Erythroblast (primary cell): Measurements from ENCODE around the gene EP300.
"Not testable (repeated sequence)": the region's sequence is repeated elsewhere in the genome, so short reads cannot be mapped to it uniquely, and the experiment has no call there.

Experiments used
- DNase-seq, 2 experiments: peaks; one replicate each; lab custom pipeline; 2025; lab: John Stamatoyannopoulos, UW
- GATA1 ChIP-seq: IDR thresholded peaks from 2 replicates; pipeline ENCODE4 v1.6.1; 2011; ENCODE audit warnings: low read depth, mild to moderate bottlenecking, control low read depth, low read length, moderate library complexity
- POLR2A ChIP-seq: IDR thresholded peaks from 2 replicates; pipeline ENCODE4 v1.6.1; 2011; ENCODE audit warnings: mild to moderate bottlenecking, low read length

The EP300 gene

DNA sequence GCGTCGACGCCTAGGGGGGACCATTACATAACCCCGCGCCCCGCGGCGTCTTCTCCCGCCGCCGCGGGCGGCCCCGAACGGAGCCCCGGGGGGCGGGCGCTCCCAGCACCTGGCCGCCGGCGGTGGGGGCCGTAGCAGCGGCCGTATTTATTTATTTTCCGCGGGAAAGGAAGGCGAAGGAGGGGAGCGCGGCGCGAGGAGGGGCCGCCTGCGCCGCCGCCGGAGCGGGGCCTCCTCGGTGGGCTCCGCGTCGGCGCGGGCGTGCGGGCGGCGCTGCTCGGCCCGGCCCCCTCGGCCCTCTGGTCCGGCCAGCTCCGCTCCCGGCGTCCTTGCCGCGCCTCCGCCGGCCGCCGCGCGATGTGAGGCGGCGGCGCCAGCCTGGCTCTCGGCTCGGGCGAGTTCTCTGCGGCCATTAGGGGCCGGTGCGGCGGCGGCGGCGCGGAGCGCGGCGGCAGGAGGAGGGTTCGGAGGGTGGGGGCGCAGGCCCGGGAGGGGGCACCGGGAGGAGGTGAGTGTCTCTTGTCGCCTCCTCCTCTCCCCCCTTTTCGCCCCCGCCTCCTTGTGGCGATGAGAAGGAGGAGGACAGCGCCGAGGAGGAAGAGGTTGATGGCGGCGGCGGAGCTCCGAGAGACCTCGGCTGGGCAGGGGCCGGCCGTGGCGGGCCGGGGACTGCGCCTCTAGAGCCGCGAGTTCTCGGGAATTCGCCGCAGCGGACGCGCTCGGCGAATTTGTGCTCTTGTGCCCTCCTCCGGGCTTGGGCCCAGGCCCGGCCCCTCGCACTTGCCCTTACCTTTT lies at the start of gene EP300:
Gene EP300, plus strand, starts transcription at position 570 of the 795 bp plus-strand sequence. CDS start 413 bp downstream, outside the sequence.
- TF ChIP-seq POLR2A (no peak), GATA1 (no peak)
- peak; percentile 91 to 95 for DNase-seq

DNA sequence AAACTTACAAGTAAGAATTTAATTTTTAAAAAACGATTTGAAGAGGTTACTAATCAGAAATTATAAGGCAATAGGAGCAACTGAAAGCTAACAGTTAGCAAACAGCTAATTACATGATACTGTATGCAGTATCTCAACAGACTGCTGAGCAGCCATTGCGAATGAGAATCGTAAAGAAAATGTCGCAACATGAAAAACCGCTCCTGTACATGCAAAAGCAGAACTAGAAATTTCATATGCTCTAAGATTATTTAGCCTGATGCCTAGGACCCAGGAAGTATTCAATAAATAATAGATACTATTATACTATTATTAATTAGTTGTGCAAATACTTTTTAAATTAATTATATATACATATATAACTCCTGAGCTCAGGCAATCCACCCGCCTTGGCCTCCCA lies 48.7 kb upstream of the EP300 start:
- no peak for DNase-seq
- TF ChIP-seq GATA1 (no peak), POLR2A (no peak)

DNA sequence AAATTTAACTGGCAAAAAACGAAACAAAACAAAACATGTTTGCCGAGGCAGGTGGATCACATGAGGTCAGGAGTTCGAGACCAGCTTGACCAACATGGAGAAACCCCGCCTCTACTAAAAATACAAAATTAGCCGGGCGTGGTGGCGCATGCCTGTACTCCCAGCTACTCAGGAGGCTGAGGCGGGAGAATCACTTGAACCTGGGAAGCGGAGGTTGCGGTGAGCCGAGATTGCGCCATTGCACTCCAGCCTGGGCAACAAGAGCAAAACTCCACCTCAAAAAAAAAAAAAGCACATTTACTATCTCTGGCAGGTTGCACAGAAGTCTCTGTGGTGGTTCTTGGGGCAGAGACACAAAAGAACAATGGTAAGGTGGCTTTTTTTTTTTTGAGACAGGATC lies 46.8 kb upstream of the EP300 start:
- DNase-seq = not testable (repeated sequence)

DNA sequence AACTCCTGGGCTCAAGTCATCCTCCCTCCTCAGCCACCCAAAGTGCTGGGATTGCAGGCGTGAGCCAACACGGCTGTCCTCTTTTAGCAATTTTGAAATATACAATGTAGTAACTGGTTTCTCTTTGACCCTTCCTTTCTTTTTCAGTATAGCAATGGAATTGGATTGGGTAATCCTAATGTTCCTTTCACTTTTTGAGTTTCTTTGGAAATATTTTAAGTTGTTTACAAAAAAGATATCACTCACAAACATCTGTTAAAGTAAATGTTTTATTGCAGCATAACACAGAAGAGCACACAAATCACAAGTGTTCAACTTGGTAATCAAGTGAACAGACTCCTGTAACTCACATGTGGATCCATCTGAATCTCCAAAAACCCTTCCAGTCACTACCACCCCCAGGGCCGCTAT lies 44.6 kb upstream of the EP300 start:
- TF ChIP-seq GATA1 = no peak
- TF ChIP-seq POLR2A = no peak
- DNase-seq = no peak

DNA sequence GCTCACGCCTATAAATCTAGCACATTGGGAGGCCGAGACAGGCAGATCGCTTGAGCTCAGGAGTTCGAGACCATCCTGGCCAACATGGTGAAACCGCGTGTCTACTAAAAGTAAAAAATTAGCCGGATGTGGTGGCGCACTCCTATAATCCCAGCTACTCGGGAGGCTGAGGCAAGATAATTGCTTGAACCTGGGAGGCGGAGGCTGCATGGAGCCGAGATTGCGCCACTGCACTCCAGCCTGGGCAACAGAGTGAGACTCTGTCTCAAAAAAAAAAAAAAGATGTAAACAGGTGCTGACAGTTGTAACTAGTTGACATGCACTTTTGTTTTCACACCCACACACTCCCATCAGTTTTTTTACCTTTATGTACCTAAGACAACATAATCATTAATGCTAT lies 44.0 kb upstream of the EP300 start:
- not testable (repeated sequence) for DNase-seq

DNA sequence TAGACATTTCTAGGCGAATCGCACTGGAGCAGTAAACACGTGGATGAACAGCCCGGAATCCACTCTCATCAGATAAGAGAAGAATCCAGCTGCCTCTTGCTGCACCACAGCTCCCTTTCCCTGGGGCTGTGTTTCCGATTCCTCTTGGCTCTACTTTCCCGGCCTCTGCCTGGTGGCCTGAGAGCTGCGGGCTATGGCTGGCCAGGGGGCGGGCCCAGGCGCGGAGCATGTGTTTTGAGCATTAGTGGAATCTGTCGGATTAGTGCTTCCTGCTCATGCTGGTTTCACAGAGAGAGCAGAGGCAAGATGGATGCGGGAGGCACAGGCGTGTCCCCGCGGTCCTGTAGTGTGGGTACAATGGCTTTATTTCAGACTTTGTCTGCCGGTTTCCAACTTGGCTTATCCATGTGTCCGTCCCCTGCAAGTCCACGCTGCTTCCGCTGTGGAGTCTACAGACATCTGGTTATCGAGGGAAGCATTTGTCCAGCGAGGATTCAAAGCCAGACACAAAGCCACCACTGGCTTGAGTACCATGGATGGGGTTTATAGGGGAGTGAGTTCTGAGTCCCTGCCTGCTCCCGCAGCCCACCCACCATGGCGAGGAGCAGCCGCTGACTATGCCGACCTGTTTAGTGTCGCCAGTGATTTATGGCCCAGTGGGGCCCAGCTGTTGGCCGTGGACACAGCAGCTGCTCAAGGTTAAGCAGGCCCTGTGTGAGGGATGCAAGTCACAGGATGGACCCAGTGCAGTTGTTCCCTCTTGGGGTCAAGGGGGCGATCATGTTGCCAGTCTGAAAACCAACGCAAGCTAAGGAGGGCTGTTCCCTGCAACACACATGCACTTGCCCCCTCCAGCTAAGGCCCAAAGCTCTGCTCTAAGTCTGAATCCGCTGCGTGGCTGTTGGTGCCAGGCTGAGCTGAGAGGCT lies 43.3 kb upstream of the EP300 start:
- TF ChIP-seq POLR2A = no peak
- no peak for TF ChIP-seq GATA1

DNA sequence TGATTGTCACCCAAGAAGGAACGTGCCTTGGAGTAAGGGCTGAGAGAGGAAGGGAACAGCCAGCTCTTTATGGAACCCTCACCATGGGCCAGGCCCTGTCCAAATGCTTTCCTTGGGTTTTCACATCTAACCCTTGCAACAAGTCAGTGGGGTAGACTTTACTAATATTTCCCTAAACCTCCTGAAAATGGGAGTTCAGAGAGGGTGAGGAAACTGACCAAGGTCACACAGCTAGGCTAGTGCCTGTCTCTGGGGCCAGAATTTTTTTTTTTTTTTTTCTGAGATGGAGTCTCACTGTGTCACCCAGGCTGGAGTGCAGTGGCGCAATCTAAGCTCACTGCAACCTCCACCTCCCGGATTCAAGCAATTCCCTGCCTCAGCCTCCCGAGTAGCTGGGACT lies 42.6 kb upstream of the EP300 start:
- DNase-seq = not testable (repeated sequence)

More for the DNA sequence above, 43.3 kb upstream of the EP300 start:
- DNase-seq = no peak

DNA sequence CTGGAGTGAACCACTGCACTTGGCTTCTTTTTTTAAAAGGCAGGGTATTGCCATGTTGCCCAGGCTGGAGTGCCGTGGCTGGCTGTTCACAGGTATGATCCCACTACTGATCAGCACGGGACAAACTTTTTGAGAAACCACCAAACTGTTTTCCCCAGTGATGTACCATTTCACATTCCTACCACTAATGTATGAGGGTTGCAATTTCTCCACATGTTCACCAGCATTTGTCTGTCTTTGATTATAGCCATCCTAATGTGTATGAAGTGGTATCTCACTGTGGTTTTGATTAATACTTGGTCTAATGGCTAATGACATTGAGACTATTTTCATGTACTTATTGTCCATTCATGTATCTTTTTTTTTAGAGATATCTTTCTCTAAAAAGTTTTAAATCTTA lies 41.5 kb upstream of the EP300 start:
- DNase-seq = no peak
- TF ChIP-seq GATA1 (no peak), POLR2A (no peak)

DNA sequence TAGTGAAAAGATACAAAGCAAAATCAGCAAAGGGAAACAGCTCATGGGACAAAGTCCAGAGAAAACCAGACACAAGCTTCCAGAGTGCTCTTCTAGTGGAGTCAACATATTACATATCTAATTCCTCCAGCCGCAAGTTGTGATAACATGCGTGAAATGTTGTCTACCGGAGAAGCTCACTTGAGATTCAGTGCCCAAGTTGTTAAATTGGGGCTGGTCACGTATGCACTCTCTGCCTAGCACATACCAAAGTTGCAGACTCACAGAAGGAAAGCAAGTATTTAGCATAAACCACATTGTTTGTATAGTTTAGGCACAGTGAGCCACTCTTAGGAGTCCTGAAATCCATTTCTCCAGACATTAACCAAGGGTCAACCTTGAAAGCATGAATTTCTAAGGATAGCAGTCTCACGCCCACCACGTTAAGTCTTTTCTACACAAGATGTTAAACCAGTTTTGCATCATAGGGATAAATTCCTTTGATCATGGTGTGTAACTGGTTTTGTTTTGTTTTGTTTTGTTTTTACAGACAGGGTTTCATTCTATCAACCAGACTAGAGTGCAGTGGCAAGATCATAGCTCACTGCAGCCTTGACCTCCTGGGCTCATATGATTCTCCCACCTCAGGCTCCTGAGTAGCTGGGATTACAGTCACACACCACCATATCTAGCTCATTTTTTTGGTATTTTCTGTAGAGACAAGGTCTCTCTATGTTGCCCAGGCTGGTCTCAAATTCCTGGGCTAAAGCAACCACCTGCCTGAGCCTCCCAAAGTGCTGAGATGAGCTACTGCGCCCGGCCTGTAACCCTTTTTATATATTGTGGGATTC lies 39.5 kb upstream of the EP300 start:
- no peak for TF ChIP-seq GATA1
- TF ChIP-seq POLR2A = no peak
- DNase-seq = no peak

DNA sequence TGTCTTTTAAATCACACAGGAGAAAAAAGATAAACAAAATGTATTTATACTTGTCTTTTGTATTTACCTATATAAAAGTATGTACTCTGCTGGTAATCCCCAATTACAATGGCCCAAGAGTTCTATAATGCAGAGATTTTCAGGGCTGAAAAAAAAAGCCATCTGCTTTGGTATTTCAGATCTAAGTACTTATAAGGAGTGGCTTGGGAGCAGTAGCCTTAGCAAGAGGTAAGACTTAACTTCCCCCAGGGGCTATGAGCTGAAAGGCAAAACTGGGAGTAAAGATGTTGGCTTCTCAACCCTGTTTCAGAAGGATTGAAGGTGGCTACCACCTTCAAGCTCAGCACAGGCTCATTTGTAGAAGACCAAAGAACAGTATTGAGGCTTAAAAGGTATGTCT lies 35.3 kb upstream of the EP300 start:
- TF ChIP-seq POLR2A = no peak
- TF ChIP-seq GATA1 = no peak
- DNase-seq = no peak

DNA sequence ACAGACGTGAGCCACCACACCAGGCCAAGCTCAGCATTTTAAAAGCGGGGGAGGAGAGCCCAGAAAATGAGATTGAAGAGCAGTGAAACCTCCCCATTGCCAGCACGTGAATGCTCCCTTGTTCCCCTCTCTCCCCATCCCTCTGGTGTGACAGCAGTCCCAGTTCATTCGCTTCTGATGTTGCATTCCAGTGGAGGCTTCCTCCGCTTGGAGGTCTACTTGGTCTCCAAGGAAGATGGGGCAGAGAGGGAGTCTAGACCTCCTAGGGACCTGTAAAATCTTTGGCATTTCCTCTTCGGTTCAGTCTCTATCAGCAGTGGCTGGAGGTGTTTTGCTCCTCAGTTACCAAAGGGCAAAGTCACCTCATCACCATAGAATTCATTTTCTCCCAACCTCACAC lies 30.2 kb upstream of the EP300 start:
- no peak for DNase-seq
- no peak for TF ChIP-seq GATA1
- no peak for TF ChIP-seq POLR2A

DNA sequence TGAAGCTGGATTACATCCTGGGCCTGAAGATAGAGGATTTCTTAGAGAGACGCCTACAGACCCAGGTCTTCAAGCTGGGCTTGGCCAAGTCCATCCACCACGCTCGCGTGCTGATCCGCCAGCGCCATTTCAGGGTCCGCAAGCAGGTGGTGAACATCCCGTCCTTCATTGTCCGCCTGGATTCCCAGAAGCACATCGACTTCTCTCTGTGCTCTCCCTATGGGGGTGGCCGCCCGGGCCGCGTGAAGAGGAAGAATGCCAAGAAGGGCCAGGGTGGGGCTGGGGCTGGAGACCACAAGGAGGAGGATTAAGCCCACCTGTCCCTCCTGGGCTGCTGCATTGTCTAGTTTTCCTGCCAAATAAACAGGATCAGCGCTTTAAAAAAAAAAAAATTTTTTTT lies 28.1 kb upstream of the EP300 start:
- not testable (repeated sequence) for DNase-seq

DNA sequence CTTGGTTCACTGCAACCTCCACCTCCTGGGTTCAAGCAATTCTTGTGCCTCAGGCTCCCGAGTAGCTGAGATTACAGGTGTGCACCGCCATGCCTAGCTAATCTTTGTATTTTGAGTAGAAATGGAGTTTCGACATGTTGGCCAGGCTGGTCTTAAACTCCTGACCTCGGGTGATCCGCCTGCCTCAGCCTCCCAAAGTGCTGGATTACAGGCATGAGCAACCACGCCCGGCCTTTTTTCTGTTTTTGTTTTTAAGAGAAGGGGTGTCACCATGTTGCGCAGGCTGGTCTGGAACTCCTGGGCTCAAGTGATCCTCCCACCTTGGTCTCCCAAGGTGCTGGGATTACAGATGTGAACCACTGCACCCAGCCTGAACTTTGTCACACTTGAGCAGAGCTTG lies 26.1 kb upstream of the EP300 start:
- not testable (repeated sequence) for DNase-seq

DNA sequence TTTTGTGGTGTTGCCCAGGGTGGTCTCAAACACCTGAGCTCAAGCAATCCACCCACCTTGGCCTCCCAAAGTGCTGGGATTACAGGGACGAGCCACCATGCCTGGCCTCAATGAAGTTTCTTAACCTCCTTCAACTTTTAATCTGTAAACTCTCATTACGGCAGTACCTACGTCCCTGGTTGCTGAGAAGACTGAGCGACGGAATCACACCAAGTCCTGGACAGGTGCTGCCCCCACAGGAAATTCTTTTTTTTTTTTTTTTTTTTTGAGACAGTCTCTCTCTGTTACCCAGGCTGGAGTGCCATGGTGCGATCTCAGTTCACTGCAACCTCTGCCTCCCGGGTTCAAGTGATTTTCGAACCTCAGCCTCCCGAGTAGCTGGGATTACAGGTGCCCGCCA lies 24.4 kb upstream of the EP300 start:
- DNase-seq = not testable (repeated sequence)
